ENCODE data around the gene GOLGA6L22.
"Not testable (repeated sequence)": the region's sequence is repeated elsewhere in the genome, so short reads cannot be mapped to it uniquely, and the experiment has no call there.

GOLGA6L22 gene, protein sequence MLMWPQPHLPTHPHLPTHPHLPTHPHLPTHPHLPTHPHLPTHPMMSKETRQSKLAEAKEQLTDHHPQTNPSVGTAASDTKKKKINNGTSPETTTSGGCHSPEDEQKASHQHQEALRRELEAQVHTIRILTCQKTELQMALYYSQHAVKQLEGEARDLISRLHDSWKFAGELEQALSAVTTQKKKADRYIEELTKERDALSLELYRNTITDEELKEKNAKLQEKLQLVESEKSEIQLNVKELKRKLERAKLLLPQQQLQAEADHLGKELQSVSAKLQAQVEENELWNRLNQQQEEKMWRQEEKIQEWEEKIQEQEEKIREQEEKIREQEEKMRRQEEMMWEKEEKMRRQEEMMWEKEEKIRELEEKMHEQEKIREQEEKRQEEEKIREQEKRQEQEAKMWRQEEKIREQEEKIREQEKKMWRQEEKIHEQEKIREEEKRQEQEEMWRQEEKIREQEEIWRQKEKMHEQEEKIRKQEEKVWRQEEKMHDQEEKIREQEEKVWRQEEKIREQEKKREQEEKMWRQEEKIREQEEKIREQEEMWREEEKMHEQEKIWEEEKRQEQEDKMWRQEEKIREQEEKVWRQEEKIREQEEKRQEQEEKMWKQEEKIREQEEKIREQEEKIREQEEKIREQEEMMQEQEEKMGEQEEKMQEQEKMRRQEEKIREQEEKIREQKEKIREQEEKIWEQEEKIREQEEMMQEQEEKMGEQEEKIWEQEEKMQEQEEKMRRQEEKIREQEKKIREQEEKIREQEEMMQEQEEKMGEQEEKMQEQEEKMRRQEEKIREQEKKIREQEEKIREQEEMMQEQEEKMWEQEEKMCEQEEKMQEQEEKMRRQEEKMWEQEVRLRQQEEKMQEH

DNA sequence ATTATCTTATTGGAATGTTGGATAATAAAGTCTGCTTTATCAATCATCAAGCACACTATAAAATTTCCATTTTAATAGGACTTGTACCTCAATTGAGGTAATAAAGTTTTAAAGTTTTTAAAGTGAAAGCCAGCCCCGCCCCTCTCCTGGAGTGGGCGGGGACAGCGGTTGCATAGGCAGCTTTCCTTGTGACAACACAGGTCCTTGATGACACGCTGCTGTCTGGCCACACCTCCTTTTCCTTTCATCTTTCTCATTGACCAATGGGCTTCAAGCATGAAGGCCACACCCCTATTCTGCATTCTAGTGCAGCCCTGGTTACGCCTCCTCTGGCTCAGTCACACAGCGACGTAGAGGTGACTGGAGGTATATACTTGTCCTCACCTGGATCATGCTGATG is at the start of gene GOLGA6L22:
Gene GOLGA6L22 (plus strand): TSS at position 301 of the 400 bp plus-strand sequence. CDS start 91 bp downstream, at position 392.
- not testable (repeated sequence) for DNase-seq (ENCODE audit: low read depth)

- DNase-seq (ENCODE audit: low read depth) = not testable (repeated sequence)
Measured at GRCh38 chr15:22417288-22417687, 41.4 kb upstream of the GOLGA6L22 start.

DNA sequence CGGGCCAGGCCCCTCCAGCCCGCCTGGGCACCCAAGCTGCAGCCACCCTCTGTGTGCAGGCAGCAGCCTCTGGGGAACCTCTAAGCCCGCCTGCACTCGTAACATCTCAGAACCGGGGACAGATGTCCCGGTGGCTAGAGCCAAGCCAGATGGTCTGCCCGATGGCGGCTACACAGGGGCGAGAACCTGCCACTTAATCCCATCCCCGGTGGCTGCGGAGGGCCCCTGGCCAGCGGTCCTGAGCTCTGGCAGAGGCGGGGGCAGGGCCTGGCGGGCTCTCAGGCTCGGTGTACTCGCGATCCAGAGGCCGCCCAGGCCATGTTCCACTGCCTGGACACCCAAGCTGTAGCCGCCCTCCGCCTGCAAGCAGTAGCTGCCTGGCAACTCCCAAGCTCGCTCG is 40.9 kb upstream of the GOLGA6L22 start:
- DNase-seq (ENCODE audit: low read depth) = not testable (repeated sequence)

DNA sequence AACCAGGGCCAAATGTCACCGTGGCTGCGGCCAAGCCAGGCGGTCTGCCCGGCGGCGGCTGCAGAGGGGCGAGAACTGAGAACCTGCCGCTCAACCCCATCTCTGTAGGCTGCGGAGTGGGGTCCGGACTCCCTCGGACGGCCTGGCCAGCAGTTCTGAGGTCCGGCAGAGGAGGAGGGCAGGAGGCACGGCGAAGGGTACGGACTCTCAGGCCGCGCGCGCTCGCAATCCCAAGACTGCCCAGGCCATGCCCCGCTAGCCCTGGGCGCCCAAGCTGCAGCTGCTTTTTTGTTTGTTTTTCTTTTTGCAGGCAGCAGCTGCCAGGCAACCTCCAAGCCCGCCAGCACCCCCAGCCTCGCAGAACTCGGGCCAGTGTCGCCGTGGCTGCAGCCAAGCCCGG is 40.5 kb upstream of the GOLGA6L22 start:
- DNase-seq (ENCODE audit: low read depth) = not testable (repeated sequence)

DNA sequence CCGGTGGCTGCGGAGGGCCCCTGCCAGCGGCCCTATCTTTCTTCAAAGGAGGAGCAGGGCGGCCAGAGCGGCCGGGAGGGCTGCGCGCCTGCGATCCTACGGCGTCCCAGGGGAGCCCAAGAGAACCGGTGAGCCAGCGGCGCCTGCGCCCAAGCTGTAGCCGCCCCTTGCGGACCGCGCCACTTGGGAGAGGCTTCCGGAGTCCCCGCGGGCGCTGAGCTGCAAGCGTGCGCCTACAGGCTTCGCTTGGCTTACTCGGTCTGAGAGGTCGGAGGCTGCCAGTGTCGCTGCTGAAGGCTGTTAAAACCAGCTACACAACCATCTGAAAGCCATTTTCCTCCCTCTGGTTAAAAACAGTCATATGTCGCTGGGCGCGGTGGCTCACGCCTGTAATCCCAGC is 40.0 kb upstream of the GOLGA6L22 start:
- not testable (repeated sequence) for DNase-seq (ENCODE audit: low read depth)

GRCh38 chr15:22420340-22420739 is 38.4 kb upstream of the GOLGA6L22 start:
- DNase-seq (ENCODE audit: low read depth) = not testable (repeated sequence)

DNA sequence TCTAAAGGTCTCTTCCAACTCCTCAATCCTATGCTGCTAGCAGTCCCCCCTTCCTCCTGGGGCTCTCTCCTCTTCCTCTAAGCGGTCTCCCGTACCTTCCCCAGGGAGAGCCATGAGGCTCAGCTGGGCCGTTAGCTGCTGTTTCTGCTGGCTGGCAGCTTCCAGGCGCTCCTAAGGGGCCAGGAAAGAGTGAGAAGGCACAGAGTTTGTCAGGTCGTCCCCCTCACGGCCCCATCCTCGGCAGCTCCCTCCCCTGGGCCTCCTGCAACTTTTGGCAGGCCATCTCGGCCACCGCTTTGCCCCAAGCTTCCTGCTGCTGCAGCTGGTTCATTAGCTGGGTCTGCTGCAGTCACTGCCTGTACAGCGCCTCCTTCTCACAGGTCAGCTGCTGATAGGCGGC is 29.3 kb upstream of the GOLGA6L22 start:
- not testable (repeated sequence) for DNase-seq (ENCODE audit: low read depth)

DNA sequence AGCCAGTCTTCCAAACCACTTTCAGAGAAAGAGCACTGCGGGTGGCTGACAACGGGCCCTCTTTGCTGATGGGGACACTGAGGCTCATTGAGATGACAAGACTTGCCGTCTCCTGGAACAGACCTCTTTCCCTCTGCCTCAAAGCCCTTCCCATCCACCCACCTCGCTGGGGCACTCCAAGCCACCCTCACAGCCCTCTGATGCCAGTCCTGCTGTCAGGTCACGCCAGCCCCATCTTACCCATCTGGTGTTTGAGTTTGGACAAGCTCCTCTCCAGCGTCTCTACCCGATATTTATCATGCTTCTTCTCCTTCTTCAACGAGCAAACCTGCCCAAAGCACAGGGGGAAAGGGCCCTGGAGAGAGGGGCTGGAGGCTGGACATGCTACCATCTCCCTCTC is 27.0 kb upstream of the GOLGA6L22 start:
- DNase-seq (ENCODE audit: low read depth) = not testable (repeated sequence)

DNA sequence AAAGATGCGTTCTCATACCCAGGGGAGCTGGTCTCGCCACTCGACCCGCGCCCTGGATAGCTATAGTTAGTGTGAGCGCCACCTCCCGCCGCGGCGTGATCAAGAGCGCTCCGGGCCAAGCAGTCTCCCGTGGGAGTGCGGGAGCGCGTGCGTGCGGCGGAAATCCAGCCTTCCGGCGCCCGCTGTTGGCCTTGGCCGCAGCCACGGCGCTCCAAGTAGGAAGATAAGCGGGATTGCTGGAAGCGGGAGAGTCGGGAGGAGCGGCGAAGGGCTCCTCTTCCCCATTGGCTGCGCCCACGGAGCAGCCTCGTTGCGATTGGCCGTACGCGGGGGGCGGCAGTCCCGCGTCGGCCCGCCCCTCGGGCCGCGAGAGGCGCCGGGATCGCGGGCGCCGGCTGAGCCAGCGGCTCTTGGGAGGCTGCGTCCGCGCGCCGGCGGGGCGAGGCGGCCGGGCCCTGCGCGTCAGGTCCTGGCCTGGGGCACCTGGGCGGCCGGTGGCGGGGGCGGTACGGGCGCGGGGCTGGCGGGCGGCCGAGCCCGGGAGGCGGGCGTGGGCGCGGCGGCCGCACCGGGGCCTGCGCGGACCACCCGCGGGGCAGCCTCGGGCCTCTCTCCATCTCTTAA is 35.9 kb downstream of the GOLGA6L22 start:
- DNase-seq (ENCODE audit: low read depth) = peak; percentile 12

- DNase-seq (ENCODE audit: low read depth) = not testable (repeated sequence)
Measured at GRCh38 chr15:22497200-22497599, 38.5 kb downstream of the GOLGA6L22 start.

DNA sequence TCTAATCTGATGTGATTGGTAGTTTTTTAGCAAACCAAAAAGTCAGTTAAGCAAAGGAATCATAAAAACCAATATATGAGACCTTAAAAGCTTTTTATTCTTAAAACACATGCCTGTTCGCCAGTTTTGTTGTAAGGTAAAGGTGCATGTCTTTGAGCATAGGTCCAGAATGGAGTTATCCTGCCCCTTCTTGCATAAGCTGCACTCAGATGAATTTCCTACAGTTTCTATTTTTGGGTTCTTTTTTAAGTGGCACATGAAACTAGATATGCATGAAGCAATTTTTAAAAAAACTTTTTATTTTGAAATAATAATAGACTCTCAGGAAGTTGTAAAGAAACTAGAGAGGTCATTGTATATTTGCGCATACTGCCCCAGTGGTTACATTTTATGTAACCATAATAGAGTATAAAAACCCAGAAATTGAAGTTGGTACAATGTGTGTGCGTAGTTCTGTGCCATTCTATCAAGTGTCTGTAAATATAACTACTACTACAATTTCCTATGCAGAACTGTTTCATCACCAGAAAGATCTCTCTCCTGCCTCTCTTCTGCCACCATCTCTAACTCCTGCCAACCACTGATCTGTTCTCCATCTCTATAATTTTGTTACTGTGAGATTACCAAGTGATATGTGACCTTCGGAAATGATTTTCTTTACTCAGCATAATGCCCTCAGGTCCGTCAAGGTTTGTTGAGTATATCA is 39.7 kb downstream of the GOLGA6L22 start:
- DNase-seq (ENCODE audit: low read depth) = not testable (repeated sequence)

DNA sequence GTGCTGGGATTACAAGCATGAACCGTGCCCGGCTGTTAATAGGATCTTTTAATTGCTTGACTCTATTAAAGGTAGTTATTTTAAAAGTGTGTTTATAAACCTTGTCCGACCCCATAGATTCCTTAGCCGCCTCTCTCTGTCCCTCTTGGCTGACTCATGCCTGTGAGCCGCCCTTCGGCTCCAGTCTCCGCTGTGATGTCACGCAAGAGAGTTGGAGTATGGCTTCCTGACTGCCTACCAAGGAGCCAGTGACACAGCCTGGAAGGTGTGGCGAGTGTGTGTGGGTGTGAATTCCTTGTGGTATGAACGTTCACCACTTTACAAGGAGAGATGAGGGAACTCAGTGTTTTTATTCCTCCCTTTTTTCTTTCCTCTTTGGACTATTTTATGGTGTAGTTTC is 43.6 kb downstream of the GOLGA6L22 start:
- not testable (repeated sequence) for DNase-seq (ENCODE audit: low read depth)

DNA sequence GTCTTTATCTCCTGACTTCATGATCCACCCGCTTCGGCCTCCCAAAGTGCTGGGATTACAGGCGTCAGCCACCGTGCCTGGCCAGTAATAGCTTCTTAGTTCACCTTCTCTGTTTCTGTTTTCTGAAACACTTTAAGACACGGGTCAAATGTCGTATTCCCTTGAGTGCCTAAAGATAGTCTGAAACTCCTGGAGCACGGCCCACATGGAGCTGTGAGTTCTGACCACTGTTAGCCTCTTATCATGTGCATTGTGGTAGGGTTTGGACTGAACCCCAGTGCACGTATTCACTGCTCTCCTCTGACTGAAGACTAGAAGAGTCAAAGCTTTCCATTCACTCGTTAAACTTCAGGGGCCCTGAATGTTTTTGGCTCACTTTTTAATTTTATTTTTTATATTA is 48.3 kb downstream of the GOLGA6L22 start:
- not testable (repeated sequence) for DNase-seq (ENCODE audit: low read depth)

DNA sequence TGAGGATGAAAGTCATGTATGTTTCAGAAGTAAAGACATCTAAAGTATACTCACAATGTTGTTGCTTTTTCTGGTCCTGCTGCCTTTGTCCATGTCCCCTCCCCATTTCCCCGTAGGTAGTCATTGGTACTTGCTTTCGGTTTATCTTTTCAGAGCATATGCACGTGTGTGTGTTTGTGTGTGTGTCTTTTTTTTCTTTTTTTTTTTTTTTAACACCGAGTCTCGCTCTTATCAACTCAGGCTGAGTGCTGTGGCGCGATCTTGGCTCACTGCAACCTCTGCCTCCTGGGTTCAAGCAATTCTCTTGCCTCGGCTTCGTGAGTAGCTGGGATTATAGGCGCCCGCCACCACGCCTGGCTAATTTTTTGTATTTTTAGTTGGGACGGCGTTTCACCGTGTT is 57.4 kb downstream of the GOLGA6L22 start:
- not testable (repeated sequence) for DNase-seq (ENCODE audit: low read depth)

All from activated T-helper 1 cell treated with Interleukin-2 at 50 U/mL for 16 hours (primary cell).